HG03521 (cell line): ENCODE results near the gene TIPARP.
"Not testable (repeated sequence)": the region's sequence is repeated elsewhere in the genome, so short reads cannot be mapped to it uniquely, and the experiment has no call there.

Experiments
- ATAC-seq: cut with Tn5 transposase; IDR thresholded peaks from one replicate; pipeline ENCODE4 v1.9.1; 2021; ENCODE audit warnings: mild to moderate bottlenecking, moderate library complexity; ENCODE audit not compliant: unreplicated experiment

The TIPARP gene

GRCh38 chr3:156646958-156647357 lies 27.4 kb upstream of the TIPARP start:
- no peak for ATAC-seq

GRCh38 chr3:156648086-156648485 lies 26.3 kb upstream of the TIPARP start:
- no peak for ATAC-seq

- ATAC-seq: no peak
Observed at GRCh38 chr3:156649681-156650080, 24.7 kb upstream of the TIPARP start.

GRCh38 chr3:156652661-156653060 lies 21.7 kb upstream of the TIPARP start:
- ATAC-seq: not testable (repeated sequence)

GRCh38 chr3:156654834-156655233 lies 19.6 kb upstream of the TIPARP start:
- ATAC-seq: no peak

GRCh38 chr3:156655819-156656550 lies 18.4 kb upstream of the TIPARP start:
- no peak for ATAC-seq

- ATAC-seq: no peak
Observed at GRCh38 chr3:156657440-156657839, 16.9 kb upstream of the TIPARP start.

GRCh38 chr3:156657862-156658731 lies 16.3 kb upstream of the TIPARP start:
- no peak for ATAC-seq

GRCh38 chr3:156658732-156659090 lies 15.7 kb upstream of the TIPARP start:
- no peak for ATAC-seq

GRCh38 chr3:156659260-156659659 lies 15.1 kb upstream of the TIPARP start:
- ATAC-seq: no peak

- ATAC-seq: peak; percentile 28
Observed at GRCh38 chr3:156661155-156661554, 13.2 kb upstream of the TIPARP start.

GRCh38 chr3:156664011-156664830 lies 10.2 kb upstream of the TIPARP start:
- ATAC-seq: peak; percentile 19

GRCh38 chr3:156664831-156665178 lies 9.6 kb upstream of the TIPARP start:
- ATAC-seq: peak; percentile 74

GRCh38 chr3:156665291-156665690 lies 9.1 kb upstream of the TIPARP start:
- no peak for ATAC-seq

- no peak for ATAC-seq
Observed at GRCh38 chr3:156666073-156666472, 8.3 kb upstream of the TIPARP start.

GRCh38 chr3:156668073-156668763 lies 6.2 kb upstream of the TIPARP start:
- no peak for ATAC-seq

GRCh38 chr3:156670077-156670476 lies 4.3 kb upstream of the TIPARP start:
- no peak for ATAC-seq

- no peak for ATAC-seq
Observed at GRCh38 chr3:156670652-156671051, 3.7 kb upstream of the TIPARP start.

- ATAC-seq: no peak
Observed at GRCh38 chr3:156673732-156674045, 701 bp upstream of the TIPARP start.

- no peak for ATAC-seq
Observed at GRCh38 chr3:156674911-156675829, 780 bp downstream of the TIPARP start.
